Epithelial cell of proximal tubule (primary cell): ENCODE data around the gene TMEM37. TPM values are rescaled to one million over a fixed set of nuclear protein-coding genes. Genes with fewer than 3 reads are reported as not detected.

Source experiments
- DNase-seq: peaks from one replicate; pipeline ENCODE4 v3.0.0-alpha.2; 2011; ENCODE audit warnings: low read depth
- H3K4me3 ChIP-seq: 2 replicates; pipeline ENCODE4 v1.5.1; 2011; ENCODE audit warnings: low read depth, mild to moderate bottlenecking, low read length
- CTCF ChIP-seq: conservative IDR thresholded peaks from 2 replicates; pipeline ENCODE4 v1.5.1; 2012; ENCODE audit warnings: low read depth, mild to moderate bottlenecking, low read length
- total RNA-seq: library from RNA; depleted of rRNA; stranded (reverse); fragments of >200 nt; gene quantifications from 2 replicates; pipeline ENCODE4 v1.2.3, GENCODE V29; 2015

Gene TMEM37
- total RNA-seq, 1 donor from 2014 or later = 1.2 TPM

GRCh38 chr2:119408221-119408619, 23.4 kb upstream of the TMEM37 start:
- no peak overlapping the region for H3K4me3 ChIP-seq
- no peak for TF ChIP-seq CTCF
- DNase-seq = no peak

DNA sequence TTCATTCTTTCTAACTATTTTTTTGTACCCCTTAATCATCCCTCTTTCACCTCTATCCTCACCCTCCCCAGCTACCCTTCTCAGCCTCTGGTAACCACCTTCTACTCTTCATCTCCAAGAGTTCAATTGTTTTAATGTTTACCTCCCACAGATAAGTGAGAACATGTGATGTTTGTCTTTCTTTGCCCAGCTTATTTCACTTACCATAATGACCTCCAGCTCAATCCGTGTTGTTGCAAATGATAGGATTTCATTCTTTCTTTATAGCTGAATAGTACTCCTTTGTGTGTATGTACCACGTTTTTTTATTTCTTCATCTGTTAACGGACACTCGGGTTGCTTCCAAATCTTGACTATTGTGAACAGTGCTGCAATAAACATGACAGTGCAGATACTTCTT, 22.1 kb upstream of the TMEM37 start:
- no peak for DNase-seq
- H3K4me3 ChIP-seq = no peak overlapping the region
- no peak for TF ChIP-seq CTCF

GRCh38 chr2:119414894-119415293, 16.8 kb upstream of the TMEM37 start:
- H3K4me3 ChIP-seq = no peak overlapping the region
- TF ChIP-seq CTCF = no peak
- DNase-seq = no peak

GRCh38 chr2:119415630-119416029, 16.0 kb upstream of the TMEM37 start:
- no peak for DNase-seq
- no peak overlapping the region for H3K4me3 ChIP-seq
- no peak for TF ChIP-seq CTCF

GRCh38 chr2:119416299-119416923, 15.2 kb upstream of the TMEM37 start:
- no peak for DNase-seq
- TF ChIP-seq CTCF = no peak
- H3K4me3 ChIP-seq = no peak overlapping the region

DNA sequence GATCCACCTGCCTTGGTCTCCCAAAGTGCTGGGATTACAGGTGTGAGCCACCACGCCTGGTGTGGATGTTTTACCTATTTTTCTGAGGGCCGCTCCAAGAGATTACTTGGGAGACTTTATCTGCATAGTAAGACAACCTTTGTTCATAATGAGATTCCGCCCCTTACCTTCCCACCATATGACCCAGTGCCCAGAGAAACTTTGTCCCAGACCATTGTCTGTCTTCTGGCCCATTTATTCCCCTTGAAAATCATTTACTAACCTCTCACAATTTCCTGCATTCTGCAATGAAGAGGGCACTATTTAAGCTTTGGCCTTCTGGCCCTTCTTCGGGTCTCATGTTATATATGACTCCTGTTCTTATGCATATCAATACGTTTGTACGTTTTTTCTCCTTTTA, 13.7 kb upstream of the TMEM37 start:
- H3K4me3 ChIP-seq = no peak overlapping the region
- no peak for TF ChIP-seq CTCF
- no peak for DNase-seq

DNA sequence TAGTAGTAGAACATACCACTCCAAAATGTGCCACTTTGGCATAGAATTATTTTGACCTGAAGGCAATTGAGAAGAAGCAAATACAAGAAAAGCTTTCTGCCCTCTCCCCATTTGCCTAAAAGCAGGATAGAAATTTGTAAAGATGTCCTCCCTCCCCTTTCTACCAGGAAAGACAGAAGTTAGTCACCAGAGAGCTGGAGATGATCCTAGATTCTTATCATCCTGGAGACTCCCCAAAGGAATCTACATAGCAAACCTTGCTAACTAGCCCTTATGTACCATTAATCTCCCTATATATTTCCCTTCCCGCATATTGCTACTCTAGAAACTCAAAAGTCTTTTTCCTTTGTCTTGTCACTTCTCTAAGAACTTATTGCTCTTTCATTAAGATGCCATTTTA, 12.6 kb upstream of the TMEM37 start:
- no peak for TF ChIP-seq CTCF
- no peak for DNase-seq
- no peak overlapping the region for H3K4me3 ChIP-seq
